Measurements from ENCODE around the gene NSUN5. TPM values are rescaled to one million over a fixed set of nuclear protein-coding genes. Genes with fewer than 3 reads are reported as not detected.

NSUN5 gene
- total and polyA plus RNA-seq, 9 donors = 17.1 to 22.7 (median 21.0) TPM

DNA sequence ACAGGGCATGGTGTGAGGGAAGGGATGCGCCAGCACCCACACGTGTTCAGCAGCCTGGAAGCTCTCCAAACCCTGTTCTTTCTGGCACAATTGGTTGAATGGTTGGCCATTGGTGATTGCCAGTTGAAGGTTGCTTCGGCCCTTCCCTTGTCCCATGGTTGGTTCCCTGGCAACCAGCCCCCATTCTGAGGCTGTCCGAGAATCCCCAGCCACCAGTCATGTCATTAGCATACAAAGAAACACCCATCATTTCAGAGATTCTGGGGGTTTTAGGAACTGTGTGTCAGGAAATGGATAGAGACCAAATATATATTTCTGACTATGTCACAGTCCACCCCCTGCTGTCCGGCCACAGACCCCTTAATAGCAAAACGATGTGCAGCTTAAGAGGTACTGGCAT lies 41.1 kb upstream of the NSUN5 start:
- Histone ChIP-seq H3K9me3 (replicated peaks; ENCODE audit: control insufficient read depth, low read depth, low read length) (peaks cover 8% of the 10 kb centered on the region), H3K27ac (ENCODE audit: low read length) (no peak overlapping the region), H3K4me3 (ENCODE audit: low read length) (no peak overlapping the region), H3K4me1 (ENCODE audit: control insufficient read depth, insufficient read depth, low read length) (peaks cover 42% of the 10 kb centered on the region), H3K36me3 (ENCODE audit: control insufficient read depth, insufficient read depth, low read length) (no peaks in the 10 kb centered on the region), H3K27me3 (ENCODE audit: control insufficient read depth, insufficient read depth, low read length) (no peaks in the 10 kb centered on the region)
- WGBS (ENCODE audit: insufficient coverage) = 56% methylated on average over 3 of the region's 6 CpGs
- no peak for DNase-seq

GRCh38 chr7:73345951-73346350 lies 37.3 kb upstream of the NSUN5 start:
- 0% methylated on average over 2 of the region's 8 CpGs for WGBS (ENCODE audit: insufficient coverage)
- no peaks in the 10 kb centered on the region for H3K36me3 ChIP-seq (ENCODE audit: control insufficient read depth, insufficient read depth, low read length)
- DNase-seq = no peak

DNA sequence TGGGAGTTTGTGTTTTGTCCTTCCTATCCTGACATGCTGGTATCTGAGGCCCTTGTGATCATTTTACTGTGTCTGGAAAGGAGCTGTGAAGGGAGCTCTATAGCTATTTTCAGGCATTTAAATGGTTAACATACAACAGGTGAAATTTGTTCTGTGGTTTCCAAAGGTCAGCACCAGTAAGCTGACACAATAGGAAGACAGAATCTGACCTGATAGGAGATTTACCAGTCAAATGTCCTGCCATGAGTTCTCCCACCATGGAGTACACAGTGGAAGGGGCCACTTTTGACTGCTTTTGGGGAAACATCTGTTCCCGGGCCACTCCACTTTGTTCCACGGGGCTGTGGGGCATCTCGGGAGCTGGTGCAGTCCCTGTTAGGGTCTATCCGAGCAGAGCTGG lies 36.9 kb upstream of the NSUN5 start:
- WGBS (ENCODE audit: insufficient coverage) = 43% methylated on average over 3 of the region's 4 CpGs
- peaks cover 28% of the 10 kb centered on the region for H3K4me1 ChIP-seq (ENCODE audit: control insufficient read depth, insufficient read depth, low read length)
- H3K27me3 ChIP-seq (ENCODE audit: control insufficient read depth, insufficient read depth, low read length) = no peaks in the 10 kb centered on the region
- H3K27ac ChIP-seq (ENCODE audit: low read length) = no peak overlapping the region
- H3K4me3 ChIP-seq (ENCODE audit: low read length) = no peak overlapping the region
- H3K36me3 ChIP-seq (ENCODE audit: control insufficient read depth, insufficient read depth, low read length) = no peaks in the 10 kb centered on the region
- H3K9me3 ChIP-seq (replicated peaks; ENCODE audit: control insufficient read depth, low read depth, low read length) = no peaks in the 10 kb centered on the region
- no peak for DNase-seq

More at GRCh38 chr7:73345951-73346350, 37.3 kb upstream of the NSUN5 start:
- no peak overlapping the region for H3K4me3 ChIP-seq (ENCODE audit: low read length)
- H3K27ac ChIP-seq (ENCODE audit: low read length) = no peak overlapping the region
- no peaks in the 10 kb centered on the region for H3K9me3 ChIP-seq (replicated peaks; ENCODE audit: control insufficient read depth, low read depth, low read length)
- no peaks in the 10 kb centered on the region for H3K27me3 ChIP-seq (ENCODE audit: control insufficient read depth, insufficient read depth, low read length)
- H3K4me1 ChIP-seq (ENCODE audit: control insufficient read depth, insufficient read depth, low read length) = peaks cover 31% of the 10 kb centered on the region

- Histone ChIP-seq H3K4me1 (ENCODE audit: control insufficient read depth, insufficient read depth, low read length) (peaks cover 18% of the 10 kb centered on the region), H3K36me3 (ENCODE audit: control insufficient read depth, insufficient read depth, low read length) (no peaks in the 10 kb centered on the region), H3K9me3 (replicated peaks; ENCODE audit: control insufficient read depth, low read depth, low read length) (no peaks in the 10 kb centered on the region), H3K4me3 (ENCODE audit: low read length) (no peak overlapping the region), H3K27me3 (ENCODE audit: control insufficient read depth, insufficient read depth, low read length) (no peaks in the 10 kb centered on the region), H3K27ac (ENCODE audit: low read length) (no peak overlapping the region)
- WGBS (ENCODE audit: insufficient coverage) = 81% methylated on average over 5 of the region's 7 CpGs
- DNase-seq = no peak
Measured at GRCh38 chr7:73343671-73344380, 35.2 kb upstream of the NSUN5 start.

GRCh38 chr7:73342645-73343044 lies 34.0 kb upstream of the NSUN5 start:
- peak; percentile 85 for DNase-seq
- WGBS (ENCODE audit: insufficient coverage) = 9% methylated on average over 6 of the region's 8 CpGs

GRCh38 chr7:73341877-73342276 lies 33.3 kb upstream of the NSUN5 start:
- Histone ChIP-seq H3K4me3 (ENCODE audit: low read length) (no peak overlapping the region), H3K9me3 (replicated peaks; ENCODE audit: control insufficient read depth, low read depth, low read length) (no peaks in the 10 kb centered on the region), H3K27ac (ENCODE audit: low read length) (no peak overlapping the region), H3K36me3 (ENCODE audit: control insufficient read depth, insufficient read depth, low read length) (no peaks in the 10 kb centered on the region), H3K4me1 (ENCODE audit: control insufficient read depth, insufficient read depth, low read length) (peaks cover 18% of the 10 kb centered on the region), H3K27me3 (ENCODE audit: control insufficient read depth, insufficient read depth, low read length) (no peaks in the 10 kb centered on the region)
- 82% methylated on average over 5 of the region's 8 CpGs for WGBS (ENCODE audit: insufficient coverage)
- DNase-seq = no peak

More at GRCh38 chr7:73342645-73343044, 34.0 kb upstream of the NSUN5 start:
- H3K4me3 ChIP-seq (ENCODE audit: low read length) = peak overlapping the region; percentile 34
- no peaks in the 10 kb centered on the region for H3K36me3 ChIP-seq (ENCODE audit: control insufficient read depth, insufficient read depth, low read length)
- peaks cover 18% of the 10 kb centered on the region for H3K4me1 ChIP-seq (ENCODE audit: control insufficient read depth, insufficient read depth, low read length)
- H3K27ac ChIP-seq (ENCODE audit: low read length) = no peak overlapping the region
- no peaks in the 10 kb centered on the region for H3K9me3 ChIP-seq (replicated peaks; ENCODE audit: control insufficient read depth, low read depth, low read length)
- H3K27me3 ChIP-seq (ENCODE audit: control insufficient read depth, insufficient read depth, low read length) = no peaks in the 10 kb centered on the region

DNA sequence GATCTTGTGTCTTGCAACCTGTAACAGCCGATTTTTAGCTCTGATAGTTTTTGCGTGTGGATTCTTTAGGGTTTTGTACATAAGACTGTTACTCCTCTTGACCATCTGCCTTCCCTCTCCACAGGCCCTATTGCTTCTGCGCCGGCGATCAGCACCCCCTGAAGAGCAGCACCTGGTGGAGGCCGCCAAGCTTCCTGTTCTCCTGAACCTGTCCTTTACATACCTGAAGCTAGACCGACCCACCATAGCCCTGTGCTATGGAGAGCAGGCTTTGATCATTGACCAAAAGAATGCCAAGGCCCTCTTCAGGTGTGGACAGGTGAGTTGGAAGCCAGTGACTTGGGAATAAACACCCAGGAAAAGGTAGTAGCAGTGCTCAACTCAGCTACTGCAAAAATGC lies 31.9 kb upstream of the NSUN5 start:
- no peaks in the 10 kb centered on the region for H3K36me3 ChIP-seq (ENCODE audit: control insufficient read depth, insufficient read depth, low read length)
- no peaks in the 10 kb centered on the region for H3K27me3 ChIP-seq (ENCODE audit: control insufficient read depth, insufficient read depth, low read length)
- DNase-seq = no peak
- no peak overlapping the region for H3K4me3 ChIP-seq (ENCODE audit: low read length)
- WGBS (ENCODE audit: insufficient coverage) = no CpG with 5 or more reads among the region's 7 CpGs
- H3K27ac ChIP-seq (ENCODE audit: low read length) = no peak overlapping the region
- H3K9me3 ChIP-seq (replicated peaks; ENCODE audit: control insufficient read depth, low read depth, low read length) = no peaks in the 10 kb centered on the region
- H3K4me1 ChIP-seq (ENCODE audit: control insufficient read depth, insufficient read depth, low read length) = peaks cover 12% of the 10 kb centered on the region

- DNase-seq = no peak
- 80% methylated on average over 1 of the region's 10 CpGs for WGBS (ENCODE audit: insufficient coverage)
- H3K27me3 ChIP-seq (ENCODE audit: control insufficient read depth, insufficient read depth, low read length) = no peaks in the 10 kb centered on the region
Measured at GRCh38 chr7:73338321-73338720, 29.7 kb upstream of the NSUN5 start.

DNA sequence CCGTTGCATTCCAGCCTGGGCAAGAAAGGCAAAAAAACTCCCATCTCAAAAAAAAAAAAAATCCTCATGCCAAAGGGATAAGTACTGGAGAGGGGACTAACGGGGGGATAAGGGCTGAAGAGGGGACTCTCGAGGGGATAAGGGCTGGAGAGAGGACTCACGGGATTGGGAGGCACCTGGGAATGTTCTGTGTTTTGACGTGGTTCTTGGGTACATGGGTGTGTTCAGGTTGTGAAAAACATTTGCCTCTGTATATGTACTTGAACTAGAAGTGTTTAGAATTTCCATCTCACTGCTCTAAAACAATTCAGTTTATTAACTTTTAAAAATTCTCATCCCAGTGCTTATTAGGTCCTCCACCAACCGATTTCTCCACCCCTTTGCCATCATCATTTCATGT lies 23.8 kb upstream of the NSUN5 start:
- Histone ChIP-seq H3K4me1 (ENCODE audit: control insufficient read depth, insufficient read depth, low read length) (no peaks in the 10 kb centered on the region), H3K4me3 (ENCODE audit: low read length) (no peak overlapping the region), H3K36me3 (ENCODE audit: control insufficient read depth, insufficient read depth, low read length) (no peaks in the 10 kb centered on the region), H3K27ac (ENCODE audit: low read length) (no peak overlapping the region), H3K27me3 (ENCODE audit: control insufficient read depth, insufficient read depth, low read length) (no peaks in the 10 kb centered on the region), H3K9me3 (replicated peaks; ENCODE audit: control insufficient read depth, low read depth, low read length) (no peaks in the 10 kb centered on the region)
- WGBS (ENCODE audit: insufficient coverage) = 73% methylated on average over 3 of the region's 6 CpGs
- no peak for DNase-seq

More at GRCh38 chr7:73338321-73338720, 29.7 kb upstream of the NSUN5 start:
- Histone ChIP-seq H3K27ac (ENCODE audit: low read length) (no peak overlapping the region), H3K4me1 (ENCODE audit: control insufficient read depth, insufficient read depth, low read length) (peaks cover 6% of the 10 kb centered on the region), H3K36me3 (ENCODE audit: control insufficient read depth, insufficient read depth, low read length) (no peaks in the 10 kb centered on the region), H3K9me3 (replicated peaks; ENCODE audit: control insufficient read depth, low read depth, low read length) (no peaks in the 10 kb centered on the region), H3K4me3 (ENCODE audit: low read length) (no peak overlapping the region)

DNA sequence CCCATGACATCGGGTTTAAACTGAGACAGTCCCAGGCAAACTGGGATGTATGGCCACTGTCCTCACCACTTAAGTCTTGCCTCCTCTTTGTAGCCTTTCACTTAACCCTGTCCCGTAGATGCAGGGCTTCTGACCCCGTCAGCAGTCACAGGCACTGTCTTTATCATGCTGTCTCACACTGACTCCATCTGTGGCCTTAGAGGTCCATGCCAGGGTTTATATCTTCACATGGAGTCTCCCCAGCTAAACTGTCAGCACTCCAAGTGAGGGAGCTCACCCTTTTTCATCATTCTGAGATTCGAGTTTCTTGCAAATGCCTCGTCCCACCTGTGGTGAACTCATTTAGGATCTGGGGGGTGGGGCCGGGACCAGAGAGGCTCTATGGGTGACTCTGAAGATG lies 22.1 kb upstream of the NSUN5 start:
- no peak overlapping the region for H3K4me3 ChIP-seq (ENCODE audit: low read length)
- no peak for DNase-seq
- H3K27me3 ChIP-seq (ENCODE audit: control insufficient read depth, insufficient read depth, low read length) = no peaks in the 10 kb centered on the region
- no peak overlapping the region for H3K27ac ChIP-seq (ENCODE audit: low read length)
- no peaks in the 10 kb centered on the region for H3K36me3 ChIP-seq (ENCODE audit: control insufficient read depth, insufficient read depth, low read length)
- WGBS (ENCODE audit: insufficient coverage) = 46% methylated on average over 4 of the region's 6 CpGs
- no peaks in the 10 kb centered on the region for H3K4me1 ChIP-seq (ENCODE audit: control insufficient read depth, insufficient read depth, low read length)
- no peaks in the 10 kb centered on the region for H3K9me3 ChIP-seq (replicated peaks; ENCODE audit: control insufficient read depth, low read depth, low read length)
